Measurements from ENCODE around the gene CTH.

- TF ChIP-seq EZH2 (IDR thresholded peaks at IDR 0.05; ENCODE audit: borderline replicate concordance, low read depth, low read length, poor library complexity, severe bottlenecking): no peak
- TF ChIP-seq, protein P1, sequence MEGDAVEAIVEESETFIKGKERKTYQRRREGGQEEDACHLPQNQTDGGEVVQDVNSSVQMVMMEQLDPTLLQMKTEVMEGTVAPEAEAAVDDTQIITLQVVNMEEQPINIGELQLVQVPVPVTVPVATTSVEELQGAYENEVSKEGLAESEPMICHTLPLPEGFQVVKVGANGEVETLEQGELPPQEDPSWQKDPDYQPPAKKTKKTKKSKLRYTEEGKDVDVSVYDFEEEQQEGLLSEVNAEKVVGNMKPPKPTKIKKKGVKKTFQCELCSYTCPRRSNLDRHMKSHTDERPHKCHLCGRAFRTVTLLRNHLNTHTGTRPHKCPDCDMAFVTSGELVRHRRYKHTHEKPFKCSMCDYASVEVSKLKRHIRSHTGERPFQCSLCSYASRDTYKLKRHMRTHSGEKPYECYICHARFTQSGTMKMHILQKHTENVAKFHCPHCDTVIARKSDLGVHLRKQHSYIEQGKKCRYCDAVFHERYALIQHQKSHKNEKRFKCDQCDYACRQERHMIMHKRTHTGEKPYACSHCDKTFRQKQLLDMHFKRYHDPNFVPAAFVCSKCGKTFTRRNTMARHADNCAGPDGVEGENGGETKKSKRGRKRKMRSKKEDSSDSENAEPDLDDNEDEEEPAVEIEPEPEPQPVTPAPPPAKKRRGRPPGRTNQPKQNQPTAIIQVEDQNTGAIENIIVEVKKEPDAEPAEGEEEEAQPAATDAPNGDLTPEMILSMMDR (conservative IDR thresholded peaks at IDR 0.05; ENCODE audit: low read depth, low read length): no peak
These were observed 23.3 kb downstream of the CTH start for GRCh38 chr1:70434253-70434859.
